ENCODE measurements around the gene KRT7.
A peak's percentile ranks its signal among the peaks of the same experiment; 100 is the strongest.
"Not testable (repeated sequence)": the region's sequence is repeated elsewhere in the genome, so short reads cannot be mapped to it uniquely, and the experiment has no call there.

The KRT7 gene

GRCh38 chr12:52257074-52257551 is 24.1 kb downstream of the KRT7 start:
- DNase-seq = no peak
- no peak for ATAC-seq

GRCh38 chr12:52257922-52258321 is 24.9 kb downstream of the KRT7 start:
- ATAC-seq, DNase-seq: not testable (repeated sequence)

- ATAC-seq (no peak), DNase-seq (no peak)
These were observed 25.4 kb downstream of the KRT7 start for GRCh38 chr12:52258335-52258901.

GRCh38 chr12:52259657-52260243 is 26.7 kb downstream of the KRT7 start:
- ATAC-seq = no peak
- DNase-seq = no peak

GRCh38 chr12:52260361-52261207 is 27.5 kb downstream of the KRT7 start:
- no peak for ATAC-seq
- no peak for DNase-seq

DNA sequence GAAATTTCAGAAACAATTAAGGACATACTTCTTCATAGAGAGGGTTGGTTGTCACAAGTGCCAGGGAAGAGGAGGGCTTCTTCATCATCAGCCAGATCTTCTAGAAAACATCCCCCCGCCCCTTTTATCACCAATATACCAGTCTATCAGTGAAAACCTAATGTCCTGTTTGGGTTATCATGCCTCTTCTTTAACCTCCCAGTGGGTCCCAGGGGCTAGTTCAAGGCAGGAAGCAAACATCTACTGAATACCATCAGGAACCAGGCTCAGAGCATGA is 28.1 kb downstream of the KRT7 start:
- no peak for DNase-seq
- ATAC-seq = no peak

- DNase-seq = no peak
- ATAC-seq = no peak
These were observed 29.2 kb downstream of the KRT7 start for GRCh38 chr12:52262286-52262685.

- DNase-seq (no peak), ATAC-seq (no peak)
These were observed 30.9 kb downstream of the KRT7 start for GRCh38 chr12:52263761-52264434.

DNA sequence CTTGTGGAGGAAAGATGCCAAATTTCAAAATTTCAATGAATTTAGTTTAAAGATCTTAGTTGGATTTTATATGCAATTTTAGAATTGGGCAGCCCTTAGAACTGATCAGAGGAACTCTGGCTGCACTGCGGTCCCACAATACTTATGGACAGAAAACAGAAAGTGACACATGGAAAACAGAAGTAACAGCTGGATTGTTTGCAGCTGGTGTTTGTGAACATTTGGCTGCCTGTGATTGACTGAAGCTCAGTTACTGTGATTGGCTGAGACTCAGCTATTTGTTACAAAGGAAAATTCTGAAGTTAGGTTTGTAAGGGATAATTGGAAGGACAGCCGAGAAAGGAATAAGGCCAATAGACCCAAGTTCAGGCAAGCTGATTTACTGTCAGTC is 31.4 kb downstream of the KRT7 start:
- no peak for ATAC-seq
- DNase-seq = no peak

DNA sequence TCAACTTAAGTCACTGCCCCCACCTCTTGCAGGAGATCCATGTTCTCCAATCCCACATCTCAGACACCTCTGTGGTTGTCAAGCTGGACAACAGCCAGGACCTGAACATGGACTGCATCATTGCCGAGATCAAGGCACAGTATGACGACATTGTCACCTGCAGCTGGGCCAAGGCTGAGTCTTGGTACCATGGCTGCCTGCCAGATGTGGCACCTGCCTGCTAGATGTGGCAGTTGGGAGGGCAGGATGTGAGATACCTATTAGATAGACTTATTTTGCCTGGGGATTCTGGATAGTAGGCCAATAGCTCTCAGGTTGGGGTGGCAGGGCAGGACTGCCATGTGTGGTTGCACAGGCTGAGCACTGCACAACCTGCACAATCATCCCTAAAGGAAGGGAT is 33.5 kb downstream of the KRT7 start:
- DNase-seq (no peak), ATAC-seq (no peak)

DNA sequence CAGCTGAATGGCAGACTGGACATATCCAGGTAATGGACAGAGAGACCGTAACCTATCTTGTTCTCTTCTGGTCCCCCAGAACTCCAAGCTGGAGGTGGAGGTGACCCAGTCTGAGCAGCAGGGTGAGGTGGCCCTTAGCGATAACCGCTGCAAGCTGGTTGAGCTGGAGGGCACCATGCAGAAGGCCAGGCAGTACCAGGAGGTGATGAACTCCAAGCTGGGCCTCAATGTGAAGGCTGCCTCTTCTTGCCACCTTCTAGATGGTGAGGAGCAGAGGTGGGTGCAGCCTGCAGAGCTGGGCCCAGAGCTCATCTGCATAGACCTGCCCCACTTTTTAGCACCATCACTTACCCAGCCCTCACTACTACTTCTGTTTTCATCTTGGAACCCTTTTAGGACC is 34.2 kb downstream of the KRT7 start:
- DNase-seq = peak; percentile 1
- no peak for ATAC-seq

- no peak for ATAC-seq
These were observed 34.7 kb downstream of the KRT7 start for GRCh38 chr12:52267699-52268098.

DNA sequence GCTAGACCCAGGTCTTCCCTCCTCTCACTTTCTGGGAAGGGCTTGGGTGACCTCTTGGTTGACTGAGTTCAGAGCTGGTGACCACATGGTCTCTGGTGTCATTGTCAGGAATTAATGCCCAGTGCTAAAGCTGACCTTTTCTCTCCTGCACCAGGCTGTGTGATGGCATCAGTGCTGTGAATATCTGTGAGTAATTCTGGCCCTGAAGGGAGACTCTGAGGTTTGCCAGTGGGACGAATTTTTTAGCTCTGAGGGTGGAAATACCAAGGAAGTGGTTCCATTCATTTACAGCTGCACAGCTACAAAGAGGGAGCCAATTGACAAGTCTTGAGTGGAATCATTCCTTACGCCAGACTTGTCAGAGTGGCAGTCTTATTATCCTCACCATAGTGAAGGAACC is 35.2 kb downstream of the KRT7 start:
- no peak for ATAC-seq

More at GRCh38 chr12:52267699-52268098, 34.7 kb downstream of the KRT7 start:
- no peak for DNase-seq

DNA sequence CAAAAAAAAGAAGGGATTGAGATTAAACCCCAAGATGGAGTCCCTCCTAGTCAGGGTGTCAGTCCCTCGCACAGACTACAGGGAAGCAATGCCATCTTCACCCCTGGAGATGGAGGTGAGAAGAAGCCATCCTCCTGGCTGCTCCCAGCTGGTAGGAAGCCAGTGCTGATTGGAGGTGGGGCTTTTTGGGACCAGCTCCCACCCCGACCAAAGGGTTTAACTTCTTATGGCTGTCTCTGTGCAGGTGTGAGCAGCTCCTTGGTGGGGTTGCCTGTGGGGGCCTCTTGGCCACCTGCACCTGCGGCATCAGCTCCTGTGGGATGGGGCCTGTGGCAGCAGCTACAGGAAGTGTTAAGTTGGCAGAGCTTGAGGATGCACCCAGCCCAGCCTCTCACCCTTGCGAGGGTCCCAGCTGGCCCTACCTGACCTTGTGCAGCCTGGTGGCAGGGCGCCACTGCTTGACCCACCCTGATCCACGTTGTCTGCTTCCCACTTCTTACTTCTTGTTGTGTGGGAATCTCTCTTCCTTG is 37.6 kb downstream of the KRT7 start:
- DNase-seq = no peak
- ATAC-seq = no peak

More for the DNA sequence above, 35.2 kb downstream of the KRT7 start:
- DNase-seq = no peak

GRCh38 chr12:52271158-52271557 is 38.1 kb downstream of the KRT7 start:
- ATAC-seq = no peak
- no peak for DNase-seq

- ATAC-seq (no peak), DNase-seq (no peak)
These were observed 41.6 kb downstream of the KRT7 start, which contains the start of gene KRT86 for GRCh38 chr12:52274521-52275120. KRT86 (plus strand) TSS chr12:52274645; CDS start chr12:52301917, 27,272 bp downstream.

DNA sequence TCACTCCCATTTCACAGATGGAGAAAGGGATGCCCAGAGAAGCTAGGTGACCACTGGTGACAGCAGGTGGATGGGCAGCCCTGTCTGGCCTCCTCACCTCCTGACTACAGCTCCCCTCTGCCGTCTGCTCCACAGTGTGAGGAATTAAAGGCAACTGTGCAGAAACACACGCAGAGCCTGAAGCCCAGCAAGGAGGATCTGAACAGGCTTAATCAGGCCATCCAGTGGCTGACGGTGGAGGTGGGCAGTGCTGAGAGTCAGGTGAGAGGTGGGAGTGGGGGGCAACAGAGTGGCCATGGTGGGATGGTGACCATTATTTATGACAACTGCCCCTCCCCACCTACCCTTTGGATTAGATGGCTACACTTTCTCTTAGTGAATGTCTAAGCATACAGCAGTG is 42.6 kb downstream of the KRT7 start:
- no peak for ATAC-seq

DNA sequence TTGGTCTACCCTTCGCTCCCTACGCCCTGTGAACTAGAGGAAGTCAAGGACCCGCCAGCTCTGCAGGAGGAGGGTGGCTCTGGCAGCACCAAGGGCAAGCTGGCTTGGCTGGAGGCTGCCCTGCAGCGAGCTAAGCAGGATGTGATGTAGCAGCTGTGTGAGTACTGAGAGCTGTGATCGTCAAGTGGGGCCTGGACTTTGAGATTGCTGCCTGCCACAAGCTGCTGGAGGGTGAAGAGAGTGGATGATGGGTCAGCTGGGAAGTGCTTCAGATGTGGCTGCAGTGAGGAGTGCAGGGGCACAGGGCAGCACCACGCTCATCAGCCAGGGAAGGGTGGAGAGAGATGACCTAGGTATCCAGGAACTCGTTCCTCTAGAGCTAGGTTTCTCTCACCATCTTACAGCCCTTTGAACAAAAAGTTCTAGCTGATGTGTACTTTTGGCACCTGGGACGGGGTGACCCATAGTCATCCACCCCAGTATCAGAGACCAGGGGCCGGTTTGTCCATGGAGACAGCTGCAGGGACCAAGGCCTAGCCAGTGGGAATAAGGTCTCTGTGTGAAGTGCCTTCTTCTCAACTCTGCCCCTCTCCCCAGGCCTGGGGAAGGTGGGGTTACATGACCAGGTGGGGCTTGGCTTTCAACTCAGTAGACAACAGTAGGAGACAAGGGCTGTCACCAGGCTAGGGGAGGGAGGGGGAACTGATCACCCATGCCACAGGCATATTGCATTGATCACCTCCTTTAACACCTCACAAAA is 44.6 kb downstream of the KRT7 start:
- no peak for DNase-seq
- ATAC-seq = no peak

More for the DNA sequence above, 42.6 kb downstream of the KRT7 start:
- DNase-seq = no peak

GRCh38 chr12:52278575-52279421 is 45.8 kb downstream of the KRT7 start:
- ATAC-seq (peak; percentile 90), DNase-seq (peak; percentile 84)
